ENCODE results near the gene C1GALT1. TPM values are rescaled to one million over a fixed set of nuclear protein-coding genes. Genes with fewer than 3 reads are reported as not detected.

The C1GALT1 gene
- total RNA-seq, 1 experiment from 2014 or later = 52.2 TPM

DNA sequence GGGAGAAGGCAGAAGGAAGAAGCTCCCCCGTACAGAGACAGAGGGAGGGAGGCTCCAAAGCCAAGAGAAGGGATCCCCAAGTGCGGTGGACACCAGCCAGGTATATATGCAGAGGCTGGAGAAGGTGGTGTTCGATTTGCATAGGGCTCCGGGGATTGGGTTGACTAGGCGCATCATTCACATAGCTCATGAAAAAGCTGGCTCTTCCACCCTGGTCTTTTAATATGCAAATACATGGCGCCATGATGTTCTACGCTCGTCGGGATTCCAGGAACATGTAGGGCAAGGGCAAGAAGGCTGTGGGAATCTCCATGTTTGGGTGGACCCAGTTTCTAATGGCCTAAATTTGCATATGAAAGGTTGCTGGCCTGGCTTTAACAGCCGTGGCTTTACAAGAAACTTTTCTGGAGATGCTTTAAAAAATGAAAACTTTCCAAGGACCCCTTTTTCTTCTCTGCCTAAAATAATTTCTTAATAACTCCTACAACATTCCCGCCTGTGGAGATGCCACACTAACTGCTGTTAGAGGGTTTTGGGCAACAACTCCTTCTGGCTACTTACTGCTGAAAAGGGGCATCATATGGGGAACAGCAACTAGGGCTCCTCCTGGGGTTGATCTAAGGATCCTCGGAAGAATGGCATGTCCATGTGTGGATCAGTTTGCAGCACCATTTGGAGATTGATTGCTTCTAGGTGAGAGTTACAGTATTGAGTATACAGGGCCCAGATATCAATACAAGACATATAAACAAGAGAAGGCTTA lies 28.3 kb downstream of the C1GALT1 start:
- Histone ChIP-seq H3K4me3 (ENCODE audit: low read depth, low read length) (no peak overlapping the region), H3K4me1 (0 out of 2 replicates have a peak, but pooled peaks cover 3% of the 10 kb centered on the region), H3K27me3 (replicated peaks; ENCODE audit: control insufficient read depth, insufficient read depth, low read length) (no peaks in the 10 kb centered on the region), H3K9me3 (peaks cover 3% of the 10 kb centered on the region), H3K36me3 (ENCODE audit: control insufficient read depth, insufficient read depth, low read length) (no peaks in the 10 kb centered on the region)
- no TSS peak for BruUV-seq (replicated peaks)
- intact Hi-C loops (cut with micrococcal nuclease; ENCODE audit: unreplicated experiment) = no loop called here
- H3K9me3 Mint-ChIP-seq (ENCODE audit: unreplicated experiment) = peaks cover 19% of the 10 kb centered on the region
- H3K27me3 Mint-ChIP-seq (ENCODE audit: insufficient read depth, unreplicated experiment) = no peaks in the 10 kb centered on the region
- no peak overlapping the region for H3K27ac Mint-ChIP-seq (ENCODE audit: unreplicated experiment)
- no peak for DNase-seq
- no peak overlapping the region for H3K4me3 Mint-ChIP-seq (ENCODE audit: unreplicated experiment)
- H3K36me3 Mint-ChIP-seq (ENCODE audit: insufficient read depth, unreplicated experiment) = peaks cover 34% of the 10 kb centered on the region
- POLR2A ChIA-PET = no interaction called here
- CTCF ChIA-PET = interaction anchor here (0.6 kb wide), 1 partner anchor 116 kb away, joined by 3 read pairs; no protein-coding TSS in a partner anchor
- TF ChIP-seq, protein P1, sequence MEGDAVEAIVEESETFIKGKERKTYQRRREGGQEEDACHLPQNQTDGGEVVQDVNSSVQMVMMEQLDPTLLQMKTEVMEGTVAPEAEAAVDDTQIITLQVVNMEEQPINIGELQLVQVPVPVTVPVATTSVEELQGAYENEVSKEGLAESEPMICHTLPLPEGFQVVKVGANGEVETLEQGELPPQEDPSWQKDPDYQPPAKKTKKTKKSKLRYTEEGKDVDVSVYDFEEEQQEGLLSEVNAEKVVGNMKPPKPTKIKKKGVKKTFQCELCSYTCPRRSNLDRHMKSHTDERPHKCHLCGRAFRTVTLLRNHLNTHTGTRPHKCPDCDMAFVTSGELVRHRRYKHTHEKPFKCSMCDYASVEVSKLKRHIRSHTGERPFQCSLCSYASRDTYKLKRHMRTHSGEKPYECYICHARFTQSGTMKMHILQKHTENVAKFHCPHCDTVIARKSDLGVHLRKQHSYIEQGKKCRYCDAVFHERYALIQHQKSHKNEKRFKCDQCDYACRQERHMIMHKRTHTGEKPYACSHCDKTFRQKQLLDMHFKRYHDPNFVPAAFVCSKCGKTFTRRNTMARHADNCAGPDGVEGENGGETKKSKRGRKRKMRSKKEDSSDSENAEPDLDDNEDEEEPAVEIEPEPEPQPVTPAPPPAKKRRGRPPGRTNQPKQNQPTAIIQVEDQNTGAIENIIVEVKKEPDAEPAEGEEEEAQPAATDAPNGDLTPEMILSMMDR (IDR thresholded peaks at IDR 0.05; ENCODE audit: insufficient read depth in 1 of 2, low read depth in 1 of 2, low read length in 1 of 2, severe bottlenecking in 1 of 2, unreplicated experiment in 1 of 2) = no peak
- peaks cover 7% of the 10 kb centered on the region for H3K4me1 Mint-ChIP-seq (ENCODE audit: low read depth, unreplicated experiment)

DNA sequence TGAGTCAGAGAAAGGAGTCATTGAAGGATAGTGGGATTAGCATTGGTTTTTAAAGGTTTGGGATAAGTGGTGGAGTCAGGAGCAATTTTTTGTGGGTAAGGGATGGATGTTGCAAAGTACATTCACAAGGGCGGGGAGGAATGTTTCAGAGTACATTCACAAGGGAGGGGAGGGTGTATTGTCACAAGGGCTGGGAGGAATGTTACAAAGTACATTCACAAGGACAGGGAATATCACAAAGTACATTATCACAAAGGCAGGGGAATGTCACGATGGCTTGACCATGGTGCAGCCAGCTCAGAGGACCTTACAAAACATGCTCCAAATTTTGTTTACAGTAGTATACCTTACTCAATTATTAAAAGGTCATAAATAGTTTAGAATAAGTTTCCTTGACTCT lies 30.3 kb downstream of the C1GALT1 start:
- peak in 1 of 2 experiments; percentile 34 for DNase-seq
- H3K9me3 Mint-ChIP-seq (ENCODE audit: unreplicated experiment) = peaks cover 19% of the 10 kb centered on the region
- peaks cover 49% of the 10 kb centered on the region for H3K36me3 Mint-ChIP-seq (ENCODE audit: insufficient read depth, unreplicated experiment)
- peaks cover 3% of the 10 kb centered on the region for H3K9me3 ChIP-seq
- peaks cover 7% of the 10 kb centered on the region for H3K4me1 Mint-ChIP-seq (ENCODE audit: low read depth, unreplicated experiment)
- H3K27me3 Mint-ChIP-seq (ENCODE audit: insufficient read depth, unreplicated experiment) = no peaks in the 10 kb centered on the region
- ChIA-PET POLR2A (no interaction called here), CTCF (no interaction called here)
- no peak overlapping the region for H3K27ac Mint-ChIP-seq (ENCODE audit: unreplicated experiment)
- H3K27me3 ChIP-seq (replicated peaks; ENCODE audit: control insufficient read depth, insufficient read depth, low read length) = no peaks in the 10 kb centered on the region
- H3K4me3 ChIP-seq (ENCODE audit: low read depth, low read length) = no peak overlapping the region
- H3K4me3 Mint-ChIP-seq (ENCODE audit: unreplicated experiment) = no peak overlapping the region
- no peaks in the 10 kb centered on the region; the same call in 1 of the 2 replicates for H3K36me3 ChIP-seq (ENCODE audit: control insufficient read depth, insufficient read depth, low read length)
- no TSS peak for BruUV-seq (replicated peaks)
- intact Hi-C loops (cut with micrococcal nuclease; ENCODE audit: unreplicated experiment) = no loop called here
- TF ChIP-seq, protein P1 (IDR thresholded peaks at IDR 0.05; ENCODE audit: insufficient read depth in 1 of 2, low read depth in 1 of 2, low read length in 1 of 2, severe bottlenecking in 1 of 2, unreplicated experiment in 1 of 2) = no peak
- H3K4me1 ChIP-seq = 0 out of 2 replicates have a peak, but pooled peaks cover 3% of the 10 kb centered on the region

DNA sequence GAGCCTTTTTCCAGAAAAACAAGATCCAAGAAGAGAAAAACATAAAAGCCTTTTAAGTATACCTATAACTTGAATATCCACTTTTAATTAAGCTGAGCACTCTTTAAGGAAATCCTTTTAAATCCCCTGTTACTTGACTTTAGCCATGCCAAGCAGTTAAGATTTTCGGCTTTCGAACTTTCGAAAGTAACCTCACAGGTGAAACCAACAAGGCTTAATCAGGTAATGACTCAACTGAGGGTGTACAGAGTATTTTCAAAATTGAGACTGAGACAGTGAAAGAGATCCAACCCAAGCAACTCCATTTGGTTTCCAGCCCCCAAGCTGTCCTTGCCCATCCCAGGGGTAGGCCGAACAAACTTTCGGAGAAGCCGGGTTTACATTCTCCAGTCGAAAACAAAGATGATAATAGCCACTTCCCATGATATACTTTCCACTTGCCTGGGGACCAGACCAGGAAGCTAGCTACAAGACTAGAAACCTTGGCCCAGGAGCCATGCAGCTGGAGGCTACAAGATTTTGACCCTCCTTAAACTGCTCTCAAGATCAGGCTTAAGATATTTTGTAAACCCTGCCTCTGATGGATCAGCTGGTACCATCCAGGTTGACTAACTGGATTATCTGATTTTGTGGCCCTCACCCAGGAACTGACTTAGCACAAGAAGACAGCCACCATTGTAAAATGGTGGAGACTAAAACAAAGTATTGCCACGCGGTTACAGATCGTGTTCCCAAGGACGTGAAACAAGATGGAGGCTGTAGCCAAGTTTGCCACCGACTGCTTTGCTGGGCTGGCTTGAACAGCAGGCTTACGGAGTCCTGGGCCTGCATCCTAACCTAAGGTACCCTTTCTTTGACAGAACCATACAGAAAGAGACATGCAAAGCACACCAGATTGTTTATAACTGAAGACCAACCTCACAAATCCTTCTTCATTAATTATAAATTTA lies 32.3 kb downstream of the C1GALT1 start:
- no peaks in the 10 kb centered on the region; the same call in 1 of the 2 replicates for H3K36me3 ChIP-seq (ENCODE audit: control insufficient read depth, insufficient read depth, low read length)
- no TSS peak for BruUV-seq (replicated peaks)
- ChIA-PET POLR2A (no interaction called here), CTCF (no interaction called here)
- Mint-ChIP-seq H3K4me3 (ENCODE audit: unreplicated experiment) (no peak overlapping the region), H3K9me3 (ENCODE audit: unreplicated experiment) (peaks cover 19% of the 10 kb centered on the region), H3K27ac (ENCODE audit: unreplicated experiment) (no peak overlapping the region), H3K4me1 (ENCODE audit: low read depth, unreplicated experiment) (peaks cover 7% of the 10 kb centered on the region), H3K36me3 (ENCODE audit: insufficient read depth, unreplicated experiment) (peaks cover 51% of the 10 kb centered on the region), H3K27me3 (ENCODE audit: insufficient read depth, unreplicated experiment) (no peaks in the 10 kb centered on the region)
- H3K4me3 ChIP-seq (ENCODE audit: low read depth, low read length) = no peak overlapping the region
- 0 out of 2 replicates have a peak, but pooled peaks cover 3% of the 10 kb centered on the region for H3K4me1 ChIP-seq
- TF ChIP-seq, protein P1 (IDR thresholded peaks at IDR 0.05; ENCODE audit: insufficient read depth in 1 of 2, low read depth in 1 of 2, low read length in 1 of 2, severe bottlenecking in 1 of 2, unreplicated experiment in 1 of 2) = no peak
- intact Hi-C loops (cut with micrococcal nuclease; ENCODE audit: unreplicated experiment) = no loop called here
- H3K9me3 ChIP-seq = peaks cover 3% of the 10 kb centered on the region
- DNase-seq = no peak
- H3K27me3 ChIP-seq (replicated peaks; ENCODE audit: control insufficient read depth, insufficient read depth, low read length) = no peaks in the 10 kb centered on the region

Measured in Caco-2 (cell line).